Stromal cell of bone marrow (primary cell): ENCODE measurements around the gene TMEM178B.
A peak's percentile ranks its signal among the peaks of the same experiment; 100 is the strongest.
"Not testable (repeated sequence)": the region's sequence is repeated elsewhere in the genome, so short reads cannot be mapped to it uniquely, and the experiment has no call there.

ENCODE experiments used
- DNase-seq: peaks from one replicate; pipeline ENCODE4 v3.0.0-alpha.2; 2012; ENCODE audit warnings: low read depth

The TMEM178B gene

GRCh38 chr7:141359262-141359661 lies 285.4 kb downstream of the TMEM178B start:
- DNase-seq = no peak

- no peak for DNase-seq
These were observed 286.0 kb downstream of the TMEM178B start for GRCh38 chr7:141359740-141360415.

GRCh38 chr7:141360416-141360760 lies 286.5 kb downstream of the TMEM178B start:
- DNase-seq = no peak

- no peak for DNase-seq
These were observed 286.9 kb downstream of the TMEM178B start for GRCh38 chr7:141360803-141361202.

- DNase-seq = no peak
These were observed 287.6 kb downstream of the TMEM178B start for GRCh38 chr7:141361479-141361878.

- DNase-seq = no peak
These were observed 288.1 kb downstream of the TMEM178B start for GRCh38 chr7:141361960-141362359.

GRCh38 chr7:141362580-141363435 lies 288.9 kb downstream of the TMEM178B start:
- DNase-seq = peak; percentile 57

- no peak for DNase-seq
These were observed 289.9 kb downstream of the TMEM178B start for GRCh38 chr7:141363748-141364147.

- no peak for DNase-seq
These were observed 292.3 kb downstream of the TMEM178B start for GRCh38 chr7:141366091-141366621.

GRCh38 chr7:141369422-141369821 lies 295.6 kb downstream of the TMEM178B start:
- DNase-seq = no peak

GRCh38 chr7:141370178-141370577 lies 296.3 kb downstream of the TMEM178B start:
- no peak for DNase-seq

- no peak for DNase-seq
These were observed 296.8 kb downstream of the TMEM178B start for GRCh38 chr7:141370650-141371049.

- no peak for DNase-seq
These were observed 300.6 kb downstream of the TMEM178B start for GRCh38 chr7:141374425-141374824.

GRCh38 chr7:141375442-141375841 lies 301.6 kb downstream of the TMEM178B start:
- DNase-seq = no peak

GRCh38 chr7:141377906-141378305 lies 304.0 kb downstream of the TMEM178B start:
- DNase-seq = no peak

GRCh38 chr7:141378405-141378804 lies 304.5 kb downstream of the TMEM178B start:
- DNase-seq = no peak

GRCh38 chr7:141381794-141382427 lies 308.0 kb downstream of the TMEM178B start:
- peak; percentile 31 for DNase-seq

GRCh38 chr7:141383356-141383755 lies 309.5 kb downstream of the TMEM178B start:
- DNase-seq = not testable (repeated sequence)

- no peak for DNase-seq
These were observed 313.0 kb downstream of the TMEM178B start for GRCh38 chr7:141386881-141387280.

GRCh38 chr7:141387521-141388217 lies 313.8 kb downstream of the TMEM178B start:
- no peak for DNase-seq

- DNase-seq = no peak
These were observed 315.4 kb downstream of the TMEM178B start for GRCh38 chr7:141389140-141389796.

- DNase-seq = no peak
These were observed 316.5 kb downstream of the TMEM178B start for GRCh38 chr7:141390339-141390738.
